KMS-11 (cell line): ENCODE data around the gene ABI3BP.
"Not testable (repeated sequence)": the region's sequence is repeated elsewhere in the genome, so short reads cannot be mapped to it uniquely, and the experiment has no call there.

Experiments used
- H2AFZ ChIP-seq: fragments of 200-600 bp; sonication (generic); 2 replicates; pipeline ENCODE4 v1.6.1; 2016; ENCODE audit warnings: antibody characterized with exemption, mixed run types, low read depth
- H3K27ac ChIP-seq: fragments of 200-600 bp; sonication (generic); 2 replicates; pipeline ENCODE4 v1.6.1; 2016; ENCODE audit warnings: mild to moderate bottlenecking, mixed run types
- H3K27me3 ChIP-seq: fragments of 200-600 bp; sonication (generic); 2 replicates; pipeline ENCODE4 v1.6.1; 2017; ENCODE audit warnings: mild to moderate bottlenecking, low read depth, mixed run types, moderate library complexity; ENCODE audit not compliant: insufficient read depth
- H3K36me3 ChIP-seq: fragments of 200-600 bp; sonication (generic); 2 replicates; pipeline ENCODE4 v1.6.1; 2017; ENCODE audit warnings: mild to moderate bottlenecking, mixed run types; ENCODE audit not compliant: insufficient read depth
- H3K4me1 ChIP-seq: fragments of 200-600 bp; sonication (generic); 2 replicates; pipeline ENCODE4 v1.6.1; 2016; ENCODE audit warnings: mild to moderate bottlenecking, low read depth, mixed run types; ENCODE audit not compliant: poor library complexity, severe bottlenecking
- H3K4me2 ChIP-seq: fragments of 200-600 bp; sonication (generic); 2 replicates; pipeline ENCODE4 v1.7.0; 2016; ENCODE audit warnings: mild to moderate bottlenecking, mixed run types
- H3K4me3 ChIP-seq: fragments of 200-600 bp; sonication (generic); IDR thresholded peaks from 2 replicates; pipeline ENCODE4 v1.6.1; 2017; ENCODE audit warnings: low read depth, low read length, mixed read lengths; ENCODE audit not compliant: insufficient read depth
- H3K79me2 ChIP-seq: fragments of 200-600 bp; sonication (generic); 2 replicates; pipeline ENCODE4 v1.6.1; 2016; ENCODE audit warnings: low read depth, mixed run types; ENCODE audit not compliant: insufficient read depth
- H3K9ac ChIP-seq: fragments of 200-600 bp; sonication (generic); 2 replicates; pipeline ENCODE4 v1.6.1; 2016; ENCODE audit warnings: mild to moderate bottlenecking, mixed run types
- H4K20me1 ChIP-seq: fragments of 200-600 bp; sonication (generic); 2 replicates; pipeline ENCODE4 v1.6.1; 2016; ENCODE audit warnings: mild to moderate bottlenecking, mixed run types; ENCODE audit not compliant: insufficient read depth
- TF ChIP-seq, protein P1 (sequence below): fragments of 200-600 bp; sonication (generic); conservative IDR thresholded peaks from 2 replicates; pipeline ENCODE4 v1.6.1; 2017; ENCODE audit warnings: low read depth, mild to moderate bottlenecking, antibody characterized with exemption, low read length, moderate library complexity, mixed read lengths

ABI3BP gene

DNA sequence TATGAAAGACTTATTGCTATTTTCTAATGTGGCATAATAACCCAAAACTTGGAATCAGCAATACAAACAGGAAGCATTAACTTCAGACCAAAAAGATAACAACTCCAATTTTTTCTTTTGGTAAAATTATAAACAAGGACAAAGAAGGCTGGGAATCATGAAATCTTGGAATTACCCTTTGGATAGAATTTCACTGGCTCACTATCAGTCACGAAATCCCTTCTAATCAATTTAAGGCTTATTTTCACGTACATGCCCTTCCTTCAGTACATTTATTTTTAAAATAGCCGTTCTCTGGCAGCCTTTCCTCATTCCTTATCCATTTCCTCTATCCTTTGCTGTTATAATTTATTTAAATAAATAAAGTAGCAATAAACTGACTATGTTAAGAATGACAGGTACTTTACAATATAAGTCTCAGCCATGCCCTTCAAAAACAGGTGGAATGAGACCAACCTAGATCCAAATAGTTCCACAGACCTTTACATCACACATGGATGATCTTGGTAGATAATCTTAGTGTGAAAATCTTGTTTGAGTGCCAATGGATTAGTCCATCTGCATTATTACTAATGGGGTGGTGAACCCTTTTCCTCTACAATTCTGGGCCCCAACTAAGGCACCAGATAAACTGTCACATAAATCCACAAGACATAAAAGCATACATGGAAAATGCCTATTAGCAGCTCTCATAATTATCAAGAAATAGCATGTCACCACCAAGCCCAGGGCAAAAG lies 38.9 kb downstream of the ABI3BP start:
- no peaks in the 10 kb centered on the region for H3K27me3 ChIP-seq
- TF ChIP-seq, protein P1, sequence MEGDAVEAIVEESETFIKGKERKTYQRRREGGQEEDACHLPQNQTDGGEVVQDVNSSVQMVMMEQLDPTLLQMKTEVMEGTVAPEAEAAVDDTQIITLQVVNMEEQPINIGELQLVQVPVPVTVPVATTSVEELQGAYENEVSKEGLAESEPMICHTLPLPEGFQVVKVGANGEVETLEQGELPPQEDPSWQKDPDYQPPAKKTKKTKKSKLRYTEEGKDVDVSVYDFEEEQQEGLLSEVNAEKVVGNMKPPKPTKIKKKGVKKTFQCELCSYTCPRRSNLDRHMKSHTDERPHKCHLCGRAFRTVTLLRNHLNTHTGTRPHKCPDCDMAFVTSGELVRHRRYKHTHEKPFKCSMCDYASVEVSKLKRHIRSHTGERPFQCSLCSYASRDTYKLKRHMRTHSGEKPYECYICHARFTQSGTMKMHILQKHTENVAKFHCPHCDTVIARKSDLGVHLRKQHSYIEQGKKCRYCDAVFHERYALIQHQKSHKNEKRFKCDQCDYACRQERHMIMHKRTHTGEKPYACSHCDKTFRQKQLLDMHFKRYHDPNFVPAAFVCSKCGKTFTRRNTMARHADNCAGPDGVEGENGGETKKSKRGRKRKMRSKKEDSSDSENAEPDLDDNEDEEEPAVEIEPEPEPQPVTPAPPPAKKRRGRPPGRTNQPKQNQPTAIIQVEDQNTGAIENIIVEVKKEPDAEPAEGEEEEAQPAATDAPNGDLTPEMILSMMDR: no peak
- H3K4me3 ChIP-seq: no peak overlapping the region
- H3K4me2 ChIP-seq: no peak overlapping the region
- no peaks in the 10 kb centered on the region for H3K36me3 ChIP-seq
- H3K27ac ChIP-seq: no peak overlapping the region
- H3K4me1 ChIP-seq: no peaks in the 10 kb centered on the region
- H2AFZ ChIP-seq: no peak overlapping the region
- H4K20me1 ChIP-seq: no peaks in the 10 kb centered on the region
- H3K9ac ChIP-seq: no peak overlapping the region
- H3K79me2 ChIP-seq: no peaks in the 10 kb centered on the region

DNA sequence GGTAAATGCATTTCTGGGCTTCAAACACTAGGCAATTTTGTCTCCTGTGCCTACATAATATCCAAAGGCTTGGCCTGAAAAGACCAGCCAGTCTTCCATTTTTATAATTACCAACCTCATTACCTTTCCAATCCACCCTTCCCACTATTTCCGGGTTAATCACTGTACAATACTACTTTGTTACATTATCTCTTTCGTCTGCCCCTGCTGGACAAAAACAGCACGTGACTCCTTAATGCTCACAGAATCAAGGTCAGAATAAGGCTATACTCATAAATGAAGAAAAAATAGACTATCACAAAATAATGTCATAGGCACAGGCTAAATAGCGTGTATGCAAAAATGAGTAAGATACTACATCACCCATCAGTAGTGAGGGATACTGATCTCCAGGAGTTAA lies 40.1 kb downstream of the ABI3BP start:
- no peaks in the 10 kb centered on the region for H3K4me1 ChIP-seq
- no peaks in the 10 kb centered on the region for H3K36me3 ChIP-seq
- TF ChIP-seq, protein P1: no peak
- H3K27ac ChIP-seq: no peak overlapping the region
- no peak overlapping the region for H3K4me2 ChIP-seq
- H3K9ac ChIP-seq: no peak overlapping the region
- H3K4me3 ChIP-seq: no peak overlapping the region
- H3K79me2 ChIP-seq: no peaks in the 10 kb centered on the region
- no peaks in the 10 kb centered on the region for H3K27me3 ChIP-seq
- no peak overlapping the region for H2AFZ ChIP-seq
- no peaks in the 10 kb centered on the region for H4K20me1 ChIP-seq

DNA sequence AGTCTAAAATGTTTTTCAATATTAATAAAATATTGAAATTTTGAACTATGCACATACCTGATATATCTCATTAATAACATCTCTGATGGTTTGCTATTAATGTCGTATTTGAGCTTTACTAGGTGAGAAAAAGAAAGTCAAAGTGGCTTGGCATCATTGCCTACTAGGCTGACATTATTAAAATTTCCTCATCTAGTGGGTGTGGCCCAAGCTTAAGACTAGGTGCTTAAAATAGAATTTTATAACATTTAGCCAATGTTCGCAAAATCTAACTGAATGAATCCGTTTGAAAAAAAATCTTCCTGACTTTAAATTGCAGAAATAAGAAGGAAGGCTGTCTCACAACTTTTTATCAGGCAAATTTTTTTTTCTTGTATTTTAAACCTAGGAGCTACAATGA lies 46.1 kb downstream of the ABI3BP start:
- no peak overlapping the region for H3K27ac ChIP-seq
- H4K20me1 ChIP-seq: no peaks in the 10 kb centered on the region
- H2AFZ ChIP-seq: no peak overlapping the region
- H3K4me3 ChIP-seq: no peak overlapping the region
- H3K36me3 ChIP-seq: no peaks in the 10 kb centered on the region
- no peaks in the 10 kb centered on the region for H3K4me1 ChIP-seq
- H3K27me3 ChIP-seq: no peaks in the 10 kb centered on the region
- no peak overlapping the region for H3K4me2 ChIP-seq
- TF ChIP-seq, protein P1: no peak
- no peak overlapping the region for H3K9ac ChIP-seq
- H3K79me2 ChIP-seq: no peaks in the 10 kb centered on the region

DNA sequence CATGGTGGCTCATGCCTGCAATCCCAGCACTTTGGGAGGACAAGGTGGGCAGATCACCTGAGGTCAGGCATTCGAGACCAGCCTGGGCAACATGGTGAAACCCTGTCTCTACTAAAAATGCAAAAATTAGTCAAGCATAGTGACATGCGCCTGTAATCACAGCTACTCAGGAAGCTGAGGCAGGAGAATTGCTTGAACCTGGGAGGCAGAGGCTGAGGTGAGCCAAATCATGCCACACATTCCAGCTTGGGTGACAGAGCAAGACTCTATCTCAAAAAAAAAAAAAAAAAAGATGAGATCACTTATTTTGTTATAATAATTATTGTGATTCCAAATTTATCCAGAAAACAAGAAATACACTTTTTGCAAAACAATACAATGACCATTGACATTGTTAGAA lies 47.1 kb downstream of the ABI3BP start:
- H3K4me1 ChIP-seq, H3K79me2 ChIP-seq, H2AFZ ChIP-seq, H4K20me1 ChIP-seq, H3K4me3 ChIP-seq, H3K4me2 ChIP-seq, H3K9ac ChIP-seq, H3K27ac ChIP-seq, H3K27me3 ChIP-seq, H3K36me3 ChIP-seq: not testable (repeated sequence)

DNA sequence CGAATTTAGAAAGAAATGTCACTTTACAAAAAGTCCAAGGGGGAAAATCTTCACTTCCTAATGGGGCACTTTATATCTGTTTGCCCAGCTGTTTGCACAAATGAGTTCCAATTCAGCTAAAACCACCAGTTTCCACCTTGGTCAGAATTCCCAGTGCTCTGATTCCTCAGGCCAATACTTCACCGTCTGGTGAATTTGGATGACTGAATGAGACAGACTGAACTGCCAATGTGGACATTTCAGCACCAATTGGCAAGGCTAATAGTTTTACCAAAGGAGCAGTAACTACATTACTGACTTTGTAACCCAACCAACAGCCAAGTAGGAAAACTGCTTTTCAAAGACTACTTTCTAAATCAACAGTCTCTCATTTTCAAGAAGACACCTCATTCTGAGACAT lies 51.8 kb downstream of the ABI3BP start:
- H4K20me1 ChIP-seq: no peaks in the 10 kb centered on the region
- no peak overlapping the region for H3K4me2 ChIP-seq
- H3K36me3 ChIP-seq: no peaks in the 10 kb centered on the region
- H3K27me3 ChIP-seq: no peaks in the 10 kb centered on the region
- no peak overlapping the region for H2AFZ ChIP-seq
- no peaks in the 10 kb centered on the region for H3K4me1 ChIP-seq
- H3K4me3 ChIP-seq: no peak overlapping the region
- no peak overlapping the region for H3K27ac ChIP-seq
- H3K79me2 ChIP-seq: no peaks in the 10 kb centered on the region
- H3K9ac ChIP-seq: no peak overlapping the region
- TF ChIP-seq, protein P1: no peak
